Measurements from ENCODE around the gene ARL6. TPM values are rescaled to one million over a fixed set of nuclear protein-coding genes. Genes with fewer than 3 reads are reported as not detected.

Gene ARL6
- total RNA-seq = 10.1 TPM
- long read RNA-seq, full-length matches to known transcripts = 16 of 24 reads
- long read RNA-seq, partial matches to known transcripts = 1 of 24 reads
- long read RNA-seq, other reads (novel, unspliced or antisense) = 7 of 24 reads

- peak; percentile 98 for ATAC-seq
- no peak for TF ChIP-seq CTCF (IDR thresholded peaks at IDR 0.05)
- H3K9me3 ChIP-seq = no peaks in the 10 kb centered on the region
- H3K4me3 ChIP-seq = peak within 1 kb of the TSS; percentile 86
- H3K4me1 ChIP-seq = peaks cover 4% of the 10 kb centered on the region
- no peaks in the 10 kb centered on the region for H3K27me3 ChIP-seq
- intact Hi-C loops (cut with DNase I) = no loop called here
- peak within 1 kb of the TSS; percentile 78 for H3K27ac ChIP-seq
- H3K36me3 ChIP-seq = peaks cover 3% of the 10 kb centered on the region
- peak; percentile 90 for DNase-seq
Measured at GRCh38 chr3:97764407-97765238, at the start of gene ARL6. Gene ARL6 (plus strand): TSS chr3:97764758. CDS start chr3:97768108, 3,350 bp downstream.

- H3K27ac ChIP-seq = no peak overlapping the region
- H3K36me3 ChIP-seq = no peaks in the 10 kb centered on the region
- H3K9me3 ChIP-seq = no peaks in the 10 kb centered on the region
- no peaks in the 10 kb centered on the region for H3K27me3 ChIP-seq
- H3K4me1 ChIP-seq = no peaks in the 10 kb centered on the region
- DNase-seq (peak; percentile 72), ATAC-seq (peak; percentile 93)
- intact Hi-C loops (cut with DNase I) = no loop called here
- TF ChIP-seq CTCF (IDR thresholded peaks at IDR 0.05) = peak; percentile 92
- peak overlapping the region; percentile 22 for H3K4me3 ChIP-seq
Measured at GRCh38 chr3:97719156-97719821, 45.3 kb upstream of the ARL6 start.

- H3K4me3 ChIP-seq = no peak overlapping the region
- no peak for DNase-seq
- H3K27ac ChIP-seq = no peak overlapping the region
- no peak for TF ChIP-seq CTCF (IDR thresholded peaks at IDR 0.05)
- no peaks in the 10 kb centered on the region for H3K4me1 ChIP-seq
- intact Hi-C loops (cut with DNase I) = no loop called here
- ATAC-seq = no peak
- no peaks in the 10 kb centered on the region for H3K27me3 ChIP-seq
- no peaks in the 10 kb centered on the region for H3K9me3 ChIP-seq
- H3K36me3 ChIP-seq = no peaks in the 10 kb centered on the region
Measured at GRCh38 chr3:97720417-97720816, 44.1 kb upstream of the ARL6 start.

GRCh38 chr3:97721446-97721845 is 43.1 kb upstream of the ARL6 start:
- ATAC-seq = no peak
- intact Hi-C loops (cut with DNase I) = no loop called here
- no peaks in the 10 kb centered on the region for H3K36me3 ChIP-seq
- no peaks in the 10 kb centered on the region for H3K4me1 ChIP-seq
- no peak overlapping the region for H3K4me3 ChIP-seq
- DNase-seq = no peak
- TF ChIP-seq CTCF (IDR thresholded peaks at IDR 0.05) = no peak
- H3K27me3 ChIP-seq = no peaks in the 10 kb centered on the region
- H3K9me3 ChIP-seq = no peaks in the 10 kb centered on the region
- H3K27ac ChIP-seq = no peak overlapping the region

GRCh38 chr3:97736928-97737327 is 27.6 kb upstream of the ARL6 start:
- no peaks in the 10 kb centered on the region for H3K27me3 ChIP-seq
- H3K4me3 ChIP-seq = no peak overlapping the region
- no peaks in the 10 kb centered on the region for H3K36me3 ChIP-seq
- DNase-seq (no peak), ATAC-seq (no peak)
- TF ChIP-seq CTCF (IDR thresholded peaks at IDR 0.05) = no peak
- no peaks in the 10 kb centered on the region for H3K4me1 ChIP-seq
- H3K9me3 ChIP-seq = no peaks in the 10 kb centered on the region
- no peak overlapping the region for H3K27ac ChIP-seq
- intact Hi-C loops (cut with DNase I) = no loop called here

Measured in upper lobe of right lung (tissue), 1 donor.